ENCODE results near the gene PLCE1.
"Not testable (repeated sequence)": the region's sequence is repeated elsewhere in the genome, so short reads cannot be mapped to it uniquely, and the experiment has no call there.

The PLCE1 gene

DNA sequence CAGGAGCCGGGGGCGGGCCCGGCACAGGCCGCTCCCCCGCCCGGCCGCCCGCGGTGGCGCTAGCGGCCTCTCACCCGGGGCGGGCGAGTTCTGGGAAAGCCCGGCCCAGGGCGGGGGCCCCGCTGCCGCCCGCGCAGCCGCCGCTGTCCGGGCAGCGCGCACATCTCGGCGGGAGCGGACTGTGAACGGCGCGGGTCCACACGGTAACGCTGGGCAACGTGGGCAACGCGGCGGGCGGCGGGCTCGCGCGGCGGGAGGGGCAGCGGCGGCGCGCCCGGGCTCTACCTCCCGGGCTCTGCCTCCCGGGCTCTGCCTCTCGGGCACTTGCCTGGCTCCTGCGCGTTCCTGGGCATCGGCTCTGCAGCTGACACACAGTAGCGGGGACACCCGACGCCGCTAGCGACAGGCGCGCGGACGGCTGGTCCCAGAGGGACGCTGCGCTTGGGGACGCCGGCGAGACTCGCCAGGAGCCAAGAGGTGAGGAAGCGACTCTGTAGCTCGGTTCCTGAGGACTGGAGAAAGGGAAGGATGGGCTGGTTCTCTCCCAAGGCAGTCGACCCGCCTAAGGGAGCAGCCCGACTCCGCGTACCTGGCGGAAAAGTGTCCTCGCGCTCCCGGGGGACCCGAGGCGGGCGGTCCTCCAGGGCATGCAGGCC, at the start of gene PLCE1:
Gene PLCE1 (plus strand): TSS at position 150 of the 656 bp plus-strand sequence. CDS start 37,116 bp downstream, outside the sequence.
- peak; percentile 58 for DNase-seq

DNA sequence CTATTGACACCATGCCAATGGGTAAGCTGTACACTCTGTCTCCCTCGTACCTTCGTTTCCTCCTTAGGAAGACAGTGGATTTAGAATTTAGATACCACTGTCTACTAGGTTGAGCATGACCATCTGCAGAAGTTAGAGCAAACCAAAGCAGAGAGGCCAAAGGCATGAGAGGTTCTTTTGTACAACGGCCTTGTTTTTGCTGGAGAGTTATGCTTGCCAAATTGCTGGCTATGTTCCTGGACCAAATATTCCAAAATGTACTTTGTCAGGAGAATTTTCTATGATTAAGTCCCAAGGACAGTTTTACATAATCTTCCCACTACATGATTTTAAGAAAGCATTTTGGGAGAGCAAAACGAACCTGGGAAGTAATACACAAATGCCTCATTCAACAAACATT, 47.9 kb upstream of the PLCE1 start:
- DNase-seq: no peak

DNA sequence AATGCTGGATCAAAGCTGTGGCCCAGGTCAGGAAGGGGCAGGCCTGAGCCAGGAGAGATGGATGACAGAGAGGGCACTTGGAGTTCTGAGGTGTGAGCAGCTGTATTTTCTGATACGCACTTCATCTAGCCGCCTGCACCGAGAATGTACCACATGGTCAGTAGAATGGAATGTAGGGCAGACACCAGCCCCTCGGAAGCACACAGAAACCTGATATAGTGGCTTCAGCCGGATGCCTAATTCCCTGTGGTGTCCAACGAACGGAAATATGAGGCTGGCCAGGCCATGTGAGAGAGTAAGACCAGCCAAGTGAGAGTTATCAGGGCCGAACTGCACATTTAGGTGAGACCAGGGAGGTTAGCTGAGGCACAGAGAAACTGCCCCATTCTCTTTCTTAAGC, 46.7 kb upstream of the PLCE1 start:
- no peak for DNase-seq

DNA sequence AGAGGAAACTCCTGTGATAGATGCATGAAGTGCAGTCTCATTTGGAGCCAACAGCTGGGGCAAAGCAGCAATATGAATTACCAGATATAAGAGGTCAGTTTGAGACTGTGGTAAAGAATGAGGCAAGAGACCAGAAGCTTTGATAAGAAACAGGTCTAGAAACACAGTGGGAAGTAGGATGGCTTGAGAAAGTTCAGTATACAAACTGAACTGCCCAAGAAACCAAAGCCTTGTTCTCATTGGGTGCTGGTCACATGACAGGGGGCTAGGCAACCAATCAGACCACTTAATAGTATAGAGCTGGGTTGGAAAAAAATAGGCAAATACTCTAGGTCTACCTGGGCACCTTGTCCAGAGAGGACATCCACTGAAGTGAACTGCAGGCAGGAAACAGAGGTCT, 46.2 kb upstream of the PLCE1 start:
- no peak for DNase-seq

DNA sequence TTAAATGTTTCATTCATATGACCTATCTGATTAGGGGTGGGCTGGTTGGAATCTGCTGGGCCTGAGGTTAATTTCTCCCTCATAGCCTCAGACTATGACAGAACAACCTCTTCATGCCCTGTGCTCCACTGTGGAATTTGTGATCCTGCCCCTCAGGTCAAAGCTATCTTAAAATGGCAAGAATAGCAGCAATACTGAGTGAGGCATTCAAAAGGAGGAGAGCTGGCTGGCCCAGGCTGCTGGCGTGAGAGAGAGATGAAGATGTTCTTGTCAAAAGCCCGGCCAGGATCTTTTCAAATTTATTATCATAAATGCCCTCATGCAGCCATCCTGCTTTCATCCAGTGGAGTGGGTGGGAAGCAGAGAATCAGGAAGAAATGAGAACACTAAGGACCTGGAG, 41.8 kb upstream of the PLCE1 start:
- DNase-seq: no peak

DNA sequence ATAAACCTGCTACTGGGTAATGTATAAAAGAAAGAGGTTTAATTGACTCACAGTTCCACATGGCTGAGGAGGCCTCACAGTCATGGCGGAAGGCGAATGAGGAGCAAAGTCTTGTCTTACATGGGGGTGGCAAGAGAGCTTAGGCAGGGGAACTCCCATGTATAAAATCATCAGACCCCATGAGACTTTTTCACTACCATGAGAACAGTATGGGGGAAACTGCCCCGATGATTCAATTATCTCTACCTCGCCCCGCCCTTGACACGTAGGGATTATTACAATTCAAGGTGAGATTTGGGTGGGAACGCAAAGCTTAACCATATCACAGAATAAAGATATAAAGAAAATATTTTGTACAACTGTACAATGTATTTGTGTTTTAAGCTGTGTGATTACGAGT, 39.4 kb upstream of the PLCE1 start:
- no peak for DNase-seq

DNA sequence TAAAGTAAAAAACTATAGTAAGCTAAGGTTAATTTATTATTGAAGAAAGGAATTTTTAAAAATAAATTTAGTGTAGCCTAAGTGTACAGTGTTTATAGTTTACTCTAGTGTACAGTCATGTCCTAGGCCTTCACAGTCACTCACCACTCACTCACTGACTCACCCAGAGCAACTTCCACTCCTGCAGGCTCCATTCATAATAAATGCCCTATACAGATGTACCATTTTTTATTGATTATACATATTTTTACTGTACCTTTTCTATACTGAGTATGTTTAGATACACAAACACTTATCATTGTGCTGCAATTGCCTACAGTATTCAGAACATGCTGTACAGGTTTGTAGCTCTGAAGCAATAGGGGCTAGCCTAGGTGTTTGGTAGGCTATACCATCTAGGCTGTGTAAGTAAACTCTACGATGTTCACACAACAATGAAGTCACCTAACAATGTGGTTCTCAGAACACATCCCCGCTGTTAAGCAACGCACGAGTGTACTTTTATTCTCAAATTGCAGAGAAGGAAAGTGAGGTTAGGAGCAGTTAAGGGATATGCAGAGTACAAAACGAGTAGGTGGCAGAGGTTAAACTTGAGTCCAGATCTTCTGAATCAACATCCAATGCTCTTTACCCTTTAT, 38.9 kb upstream of the PLCE1 start:
- no peak for DNase-seq

DNA sequence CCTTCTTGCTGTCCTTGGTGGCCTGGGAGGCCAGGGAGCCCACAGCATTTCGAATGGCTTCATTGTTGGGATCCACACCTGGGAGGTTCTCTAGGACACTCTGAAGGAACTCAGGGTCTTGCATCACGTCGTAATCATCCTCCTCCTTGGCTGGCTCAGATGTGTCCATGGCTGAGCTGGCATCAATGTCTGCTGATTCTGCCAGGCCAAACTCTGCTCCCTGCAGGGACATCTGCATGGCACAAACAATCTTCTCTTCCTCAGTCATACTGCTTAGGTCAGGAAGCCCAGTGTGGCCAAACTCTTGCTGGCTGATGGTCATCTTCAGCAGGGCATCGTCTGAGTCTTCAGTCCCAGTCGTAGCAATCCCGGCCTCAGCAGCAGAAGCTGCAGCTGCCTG, 34.9 kb upstream of the PLCE1 start:
- no peak for DNase-seq

DNA sequence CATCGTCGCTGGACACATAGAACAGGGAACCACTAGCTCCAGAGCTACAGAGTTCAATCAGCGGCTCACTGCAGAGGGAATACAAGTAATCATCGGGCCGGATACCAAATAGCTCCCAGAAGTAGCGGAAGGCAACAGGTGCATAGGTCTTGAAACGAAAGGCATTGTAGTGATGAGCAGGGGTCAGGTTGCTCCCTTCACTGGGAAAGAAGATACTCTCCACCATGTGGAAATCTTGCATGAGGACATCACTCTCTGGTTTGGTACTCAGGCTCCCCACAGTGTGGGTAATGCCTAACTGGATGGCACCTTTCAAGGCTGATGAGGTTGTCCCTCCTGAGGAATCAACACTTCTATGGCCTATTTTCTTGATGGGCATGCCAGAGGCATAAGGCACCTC, 32.7 kb upstream of the PLCE1 start:
- not testable (repeated sequence) for DNase-seq

DNA sequence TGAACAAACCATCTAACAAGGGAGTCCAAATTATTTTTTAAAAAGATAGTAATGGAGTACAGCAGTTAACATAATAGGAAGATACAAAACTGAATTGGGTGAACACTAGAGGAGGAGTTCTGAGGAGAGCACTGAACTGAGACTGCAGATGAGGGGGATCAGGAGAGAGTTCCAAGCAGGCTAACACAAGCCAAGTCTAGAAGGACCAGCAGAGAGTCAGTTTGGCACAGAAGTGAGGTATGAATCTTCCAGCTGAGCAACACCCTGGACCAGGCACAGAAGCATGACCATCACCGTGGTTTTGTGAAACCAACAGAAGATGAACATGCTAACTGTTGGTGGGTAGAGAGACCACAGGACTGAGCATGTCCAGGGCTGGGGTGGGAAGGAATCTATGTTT, 30.8 kb upstream of the PLCE1 start:
- no peak for DNase-seq

DNA sequence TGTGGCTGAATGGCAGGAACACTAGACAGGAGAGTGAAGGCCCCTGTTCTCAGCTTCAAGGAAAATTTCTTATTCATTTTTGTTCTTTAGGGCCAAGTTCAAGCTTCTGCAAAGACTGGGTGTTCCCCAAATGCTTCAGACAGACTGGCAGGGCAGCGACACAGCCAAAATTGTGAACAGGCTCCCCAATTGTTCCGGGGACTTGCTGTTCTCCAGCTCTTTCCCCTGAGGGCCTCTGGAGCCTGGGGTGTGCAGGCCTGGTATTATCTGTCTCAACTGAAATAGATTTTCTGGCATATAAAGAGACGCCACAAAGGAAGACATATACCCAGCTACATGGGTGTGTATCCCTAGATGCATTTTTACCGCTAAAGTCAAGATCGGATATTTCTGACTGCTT, 30.3 kb upstream of the PLCE1 start:
- no peak for DNase-seq

DNA sequence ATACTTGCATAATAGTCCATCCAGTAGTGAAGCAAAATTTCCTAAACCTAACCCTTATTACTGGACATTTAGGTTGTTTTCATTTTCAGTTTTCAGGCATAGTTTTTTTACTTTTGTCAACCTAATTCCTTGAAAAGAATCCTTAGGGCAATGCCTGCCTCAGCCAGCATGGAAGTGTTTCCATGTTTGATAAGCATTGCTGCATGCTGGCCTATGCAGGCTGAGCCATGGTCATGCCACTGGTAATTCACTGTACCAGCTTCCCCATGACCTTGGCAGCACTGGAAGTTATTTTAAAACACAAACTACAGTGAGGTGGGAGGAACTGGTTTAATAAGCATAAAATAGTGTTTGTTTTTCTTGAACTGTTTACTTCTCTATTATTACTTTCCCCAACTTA, 27.8 kb upstream of the PLCE1 start:
- DNase-seq: no peak

DNA sequence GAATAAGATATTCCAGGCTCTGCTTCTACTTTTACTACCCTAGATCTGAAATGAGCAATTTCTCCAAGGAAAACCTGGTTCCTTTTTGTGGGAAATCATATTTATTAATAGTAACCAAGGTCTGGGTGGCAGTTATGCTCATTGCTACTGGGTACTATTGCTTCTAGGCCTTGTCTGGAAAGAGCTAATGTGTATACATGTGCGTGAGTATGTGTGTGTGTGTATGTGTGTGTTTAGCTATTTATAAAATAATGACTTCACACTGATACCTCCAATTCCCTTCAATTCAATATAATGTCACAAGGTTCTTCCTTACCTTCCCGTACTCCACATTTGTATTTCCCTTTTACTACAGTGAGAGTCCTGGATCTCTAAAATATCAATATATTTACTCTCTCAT, 26.0 kb upstream of the PLCE1 start:
- DNase-seq: no peak

DNA sequence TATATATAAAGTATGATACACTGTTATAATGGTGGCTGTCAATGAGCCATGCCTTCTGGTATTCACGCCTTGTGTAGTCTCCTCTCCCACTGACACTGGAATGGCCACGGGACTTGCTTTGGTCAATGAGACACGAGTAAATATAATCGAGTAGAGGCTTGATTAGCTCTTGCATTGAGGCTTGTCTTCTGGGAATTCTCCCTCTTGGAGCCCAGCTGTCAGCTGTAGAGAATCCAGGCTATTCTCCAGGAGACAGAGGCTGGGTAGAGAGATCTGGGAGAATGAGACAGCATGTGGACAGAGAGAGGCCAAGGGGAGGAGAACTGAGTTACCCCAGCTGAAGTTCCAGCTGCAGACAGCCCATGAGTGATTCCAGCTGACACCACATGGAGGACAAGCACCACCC, 25.2 kb upstream of the PLCE1 start:
- DNase-seq: no peak

DNA sequence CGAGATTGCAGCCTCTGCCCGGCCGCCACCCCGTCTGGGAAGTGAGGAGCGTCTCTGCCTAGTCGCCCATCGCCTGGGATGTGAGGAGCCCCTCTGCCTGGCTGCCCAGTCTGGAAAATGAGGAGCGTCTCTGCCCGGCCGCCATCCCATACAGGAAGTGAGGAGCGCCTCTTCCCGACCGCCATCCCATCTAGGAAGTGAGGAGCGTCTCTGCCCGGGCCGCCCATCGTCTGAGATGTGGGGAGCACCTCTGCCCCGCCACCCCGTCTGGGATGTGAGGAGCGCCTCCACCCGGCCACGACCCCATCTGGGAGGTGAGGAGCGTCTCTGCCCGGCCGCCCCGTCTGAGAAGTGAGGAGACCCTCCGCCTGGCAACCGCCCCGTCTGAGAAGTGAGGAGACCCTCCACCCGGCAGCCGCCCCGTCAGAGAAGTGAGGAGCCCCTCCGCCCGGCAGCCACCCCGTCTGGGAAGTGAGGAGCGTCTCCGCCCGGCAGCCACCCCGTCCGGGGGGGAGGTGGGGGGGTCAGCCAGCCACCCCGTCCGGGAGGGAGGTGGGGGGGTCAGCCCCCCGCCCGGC, 23.2 kb upstream of the PLCE1 start:
- not testable (repeated sequence) for DNase-seq

DNA sequence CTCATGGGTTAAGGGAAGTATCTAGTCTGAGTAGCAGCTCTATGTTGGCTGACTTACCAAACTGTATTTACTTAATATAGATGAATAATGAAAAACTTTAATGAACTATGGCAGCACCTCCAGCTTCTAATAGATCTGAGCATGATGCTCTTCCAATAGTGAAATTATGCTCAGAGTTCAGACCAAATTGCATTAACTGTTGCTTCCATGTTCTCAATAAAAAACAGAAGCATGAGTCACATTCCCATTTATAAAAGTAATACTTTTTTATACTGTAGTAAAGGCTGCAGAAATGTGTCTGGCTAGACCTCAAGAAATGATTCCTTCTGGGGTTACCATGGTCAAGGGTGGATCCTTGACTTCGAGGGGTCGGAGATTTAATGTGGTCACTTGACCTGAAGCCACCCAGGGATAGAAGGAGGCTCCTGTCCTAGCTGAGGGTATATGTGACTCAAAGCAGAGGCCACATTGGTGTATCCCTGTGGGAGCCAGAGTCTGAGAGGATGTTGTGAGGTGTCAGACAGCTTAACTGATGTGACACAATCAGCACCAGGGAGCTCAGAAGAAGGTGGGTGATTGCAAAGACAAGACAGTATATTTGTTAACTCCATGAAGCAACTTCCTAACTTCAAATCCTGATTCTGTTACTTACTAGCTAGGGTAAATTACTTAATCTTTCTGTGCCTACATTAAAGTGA, 19.8 kb upstream of the PLCE1 start:
- DNase-seq: no peak

DNA sequence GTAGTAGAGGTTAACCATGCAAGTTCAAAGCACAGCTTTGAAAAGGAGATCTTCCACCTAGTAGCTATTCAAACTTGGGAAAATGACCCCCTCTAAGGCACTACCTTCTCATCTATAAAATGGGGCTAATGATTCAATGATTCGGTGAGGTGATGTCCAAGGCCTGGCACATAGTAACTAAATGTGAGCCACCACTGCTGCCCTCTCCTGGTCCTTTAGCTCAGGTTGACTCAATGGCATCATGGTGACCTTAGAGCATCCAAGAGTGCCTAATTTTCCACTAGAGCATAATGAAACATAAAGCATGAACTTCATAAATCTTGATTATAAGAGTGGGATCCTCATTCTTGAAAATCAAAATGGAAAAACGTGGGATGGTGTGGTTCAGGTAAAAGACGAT, 16.3 kb upstream of the PLCE1 start:
- no peak for DNase-seq

DNA sequence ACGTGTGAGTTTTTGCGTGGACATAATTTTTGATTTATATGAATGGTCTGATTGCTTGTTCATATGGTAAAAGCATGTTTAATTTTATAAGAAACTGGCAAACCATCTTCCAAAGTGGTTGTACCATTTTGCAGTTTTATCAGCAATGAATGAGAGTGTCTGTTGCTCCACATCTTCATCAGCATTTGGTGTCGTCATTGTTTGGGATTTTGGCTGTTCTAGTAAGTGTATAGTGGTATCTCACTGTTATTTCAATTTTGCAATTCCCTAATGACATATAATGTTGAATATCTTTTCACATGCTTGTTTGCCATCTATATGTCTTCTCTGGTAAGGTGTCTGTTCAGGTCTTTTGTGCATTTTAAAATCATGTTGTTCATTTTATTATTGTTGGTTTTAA, 13.2 kb upstream of the PLCE1 start:
- no peak for DNase-seq

DNA sequence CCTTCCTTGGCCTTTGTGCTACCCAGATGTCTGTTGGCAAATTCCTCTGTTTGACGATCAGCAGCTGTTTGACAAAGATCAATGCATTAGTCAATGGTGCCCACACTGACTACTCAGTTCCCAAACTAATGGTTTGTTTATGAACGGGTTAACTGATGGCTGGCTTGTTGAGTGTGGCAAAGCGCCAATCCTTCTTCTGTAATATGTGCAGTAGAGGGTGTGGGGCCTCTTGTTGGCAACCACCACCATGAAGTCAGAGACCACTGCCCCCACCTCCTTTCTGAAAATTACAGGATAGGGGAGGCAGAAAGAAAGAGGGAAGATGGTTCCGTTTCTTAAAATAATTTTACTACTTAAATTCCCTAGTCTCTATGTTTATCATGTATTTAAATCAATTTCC, 2.6 kb upstream of the PLCE1 start:
- no peak for DNase-seq

DNA sequence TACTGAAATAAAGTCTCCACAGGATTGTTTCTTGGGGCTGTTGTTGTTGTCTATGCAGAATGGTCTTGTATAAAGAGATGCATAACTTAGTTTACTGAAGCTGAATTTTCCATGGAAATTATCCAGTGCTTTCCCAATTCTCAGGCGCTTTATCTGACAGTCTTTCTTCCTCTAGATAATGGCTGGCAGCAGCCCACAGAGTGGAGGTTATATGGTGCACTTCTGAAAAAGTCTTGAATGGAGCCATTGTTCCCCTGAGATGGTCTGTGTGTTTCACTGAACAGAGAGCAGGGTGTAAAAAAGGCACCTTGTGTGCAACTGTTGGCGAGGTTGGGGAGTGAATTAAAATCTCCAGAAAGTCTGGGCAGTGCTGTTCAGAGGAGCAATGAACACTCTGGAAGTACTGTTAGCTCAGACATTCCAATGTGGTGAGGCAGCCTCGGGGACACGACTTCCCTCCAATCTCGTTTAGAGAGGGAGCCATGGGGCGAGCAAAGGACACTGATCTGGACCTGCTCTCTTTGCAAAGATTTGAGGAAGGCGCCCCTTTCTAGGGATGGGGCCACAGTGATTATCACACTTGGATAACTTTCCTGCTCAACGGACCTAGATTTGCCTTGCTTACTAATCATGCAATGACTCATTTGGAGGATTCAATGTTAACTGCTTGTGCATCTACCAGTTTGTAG, 2.0 kb upstream of the PLCE1 start:
- DNase-seq: no peak

DNA sequence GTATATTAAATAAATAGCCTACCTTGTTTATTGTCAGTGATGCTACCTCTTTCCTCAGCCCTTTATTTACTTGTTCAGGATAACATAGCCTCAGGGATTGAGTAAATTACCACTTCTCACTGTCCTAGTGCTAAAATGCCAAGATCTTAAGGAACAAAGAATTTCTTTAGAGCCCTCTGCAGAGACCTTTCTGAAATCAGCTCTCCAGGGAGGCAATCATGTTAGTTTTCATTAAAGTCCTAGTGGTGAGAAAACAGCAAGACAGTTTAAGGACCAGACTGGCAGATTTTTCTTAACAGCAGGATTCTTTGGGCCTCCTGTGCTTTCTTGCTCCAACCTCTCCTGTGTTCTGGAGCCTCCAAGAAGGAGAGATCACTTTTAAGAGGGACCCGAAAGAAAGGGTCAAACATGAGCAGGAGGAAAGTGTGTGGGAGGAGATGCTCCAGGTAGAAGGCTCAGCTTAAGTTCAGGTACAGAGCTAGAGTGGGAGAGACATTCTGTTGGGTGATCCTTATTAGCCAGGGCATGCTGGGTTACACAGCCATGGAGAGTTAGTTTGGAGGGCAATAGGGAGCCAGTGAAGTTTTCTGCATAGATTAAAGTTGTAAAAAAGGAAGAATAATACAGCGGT, 1.2 kb upstream of the PLCE1 start:
- peak; percentile 4 for DNase-seq

DNA sequence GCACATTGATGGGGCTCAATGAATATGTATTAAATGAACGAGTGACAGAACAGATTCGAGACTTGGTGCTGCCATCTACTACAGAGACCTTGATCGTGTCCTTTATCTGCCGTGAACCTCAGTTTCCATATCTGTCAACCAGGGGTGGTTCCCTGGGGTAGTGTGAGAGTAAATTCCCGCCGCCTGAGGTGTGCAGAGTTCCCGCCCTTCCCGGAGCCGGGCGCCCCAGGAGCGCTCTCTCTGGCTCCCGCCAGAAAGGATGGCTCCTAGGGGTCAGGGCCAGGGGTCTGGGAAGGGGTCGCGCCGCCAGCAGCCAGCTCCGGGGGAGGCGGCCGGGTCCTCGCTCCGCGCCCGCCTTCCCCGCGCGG, 333 bp upstream of the PLCE1 start:
- no peak for DNase-seq

DNA sequence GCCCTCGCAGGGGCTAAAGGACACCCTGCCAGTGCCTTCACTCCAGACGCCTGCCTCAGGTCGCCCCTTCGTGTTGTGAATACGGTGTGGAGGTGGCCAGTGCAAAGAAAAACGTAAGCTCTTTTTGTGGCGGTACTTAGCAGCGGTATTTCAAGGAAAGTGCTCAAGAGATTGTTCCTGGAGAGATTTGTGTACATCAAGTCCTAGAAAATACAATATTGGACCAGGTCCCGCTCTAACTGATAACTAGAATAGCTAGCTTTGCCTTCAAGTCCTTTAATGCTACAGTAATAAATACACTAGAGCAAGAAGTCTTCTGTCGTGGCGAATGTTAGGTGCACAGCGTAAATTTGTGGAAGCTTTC, 689 bp downstream of the PLCE1 start:
- no peak for DNase-seq
